K562 (cell line): Measurements from ENCODE around the gene H2BK1. TPM values are rescaled to one million over a fixed set of nuclear protein-coding genes. Genes with fewer than 3 reads are reported as not detected.

Experiments used
- CSDE1 ChIP-seq, 2 experiments: fragments of 450-650 bp; IDR thresholded peaks; 2 replicates each; pipeline ENCODE4 v1.6.1; 2016; ENCODE audit warnings: mild to moderate bottlenecking in 1 of 2
- GTF2B ChIP-seq: IDR thresholded peaks from 2 replicates; pipeline ENCODE4 v1.6.1; 2011; ENCODE audit not compliant: insufficient read length; ENCODE audit errors: extremely low read depth
- HLTF ChIP-seq: fragments of 450-650 bp; IDR thresholded peaks from 2 replicates; pipeline ENCODE4 v1.6.1; 2016
- KLF10 ChIP-seq: fragments of 250-450 bp; sonication (Bioruptor Pico); IDR thresholded peaks from 2 replicates; pipeline ENCODE4 v1.6.1; 2021; ENCODE audit warnings: matching md5 sums
- MCM3 ChIP-seq: fragments of 450-650 bp; IDR thresholded peaks from 2 replicates; pipeline ENCODE4 v1.6.1; 2016
- MITF ChIP-seq: IDR thresholded peaks from 2 replicates; pipeline ENCODE4 v1.6.1; 2014; ENCODE audit warnings: antibody characterized with exemption
- NR1H2 ChIP-seq: sonication (generic); formaldehyde crosslinking; IDR thresholded peaks from 2 replicates; pipeline ENCODE4 v1.4.0; 2020; ENCODE audit warnings: mild to moderate bottlenecking, missing genetic modification reagents
- RBFOX2 ChIP-seq: fragments of 200-400 bp; formaldehyde crosslinking; IDR thresholded peaks from 2 replicates; pipeline ENCODE4 v1.6.1; 2017; ENCODE audit warnings: low read depth, mild to moderate bottlenecking, low read length, moderate library complexity
- SLC30A9 ChIP-seq: fragments of 250-450 bp; sonication (Bioruptor Pico); IDR thresholded peaks from 2 replicates; pipeline ENCODE4 v1.8.0; 2022; ENCODE audit warnings: mild to moderate bottlenecking, moderate library complexity
- ZBTB40 ChIP-seq, 2 experiments: fragments of 450-650 bp in 1 of 2; sonication (generic) in 1 of 2; formaldehyde crosslinking in 1 of 2; IDR thresholded peaks; 2 replicates each; pipeline versions ENCODE4 v1.7.1 to v1.9.0; 2016 to 2022; ENCODE audit warnings: inconsistent platforms in 1 of 2, mild to moderate bottlenecking in 1 of 2, missing genetic modification reagents in 1 of 2
- ZNF280B ChIP-seq: fragments of 250-450 bp; sonication (Bioruptor Pico); IDR thresholded peaks from 2 replicates; pipeline ENCODE4 v1.5.1; 2021; ENCODE audit warnings: mild to moderate bottlenecking
- ZNF395 ChIP-seq: fragments of 200-800 bp; sonication (Bioruptor generic); IDR thresholded peaks from 2 replicates; pipeline ENCODE4 v1.6.1; 2017; ENCODE audit warnings: missing genetic modification characterization, missing compliant biosample characterization
- ZNF431 ChIP-seq: sonication (generic); formaldehyde crosslinking; IDR thresholded peaks from 2 replicates; pipeline ENCODE4 v1.8.0; 2022; ENCODE audit warnings: mild to moderate bottlenecking, missing genetic modification reagents
- ZNF436 ChIP-seq: fragments of 250-450, 450-650 bp; sonication (Bioruptor Pico); formaldehyde crosslinking; IDR thresholded peaks from 2 replicates; pipeline ENCODE4 v1.7.0; 2020; ENCODE audit warnings: mild to moderate bottlenecking
- polyA plus RNA-seq, 8 experiments: library from polyadenylated mRNA; depleted of rRNA in 4 of 8; stranded (reverse) in 5 of 8; unstranded in 3 of 8; fragments of >200 nt; fragmentation: Nextera tagmentation in 2 of 8; fragmentation: Illumina TruSeq in 1 of 8; extraction: Ambion mirVana in 2 of 8; extraction: Trizol in 1 of 8; gene quantifications; 2 replicates each; pipeline versions ENCODE4 v1.2.1 to v1.2.3, GENCODE V29; 2011 to 2014; ENCODE audit warnings: inconsistent platforms in 1 of 8, missing spikeins in 1 of 8
- total RNA-seq, 7 experiments: library from RNA; depleted of rRNA in 6 of 7; stranded (reverse); fragments of >200 nt in 6 of 7; fragmentation: Illumina TruSeq in 2 of 7; extraction: Trizol in 2 of 7; gene quantifications; 2 replicates each; pipeline versions ENCODE4 v1.2.1 to v1.2.3, GENCODE V29; 2011 to 2021; ENCODE audit warnings: low replicate concordance in 1 of 7

The H2BK1 gene
- total and polyA plus RNA-seq, 9 of the 15 experiments (the other 6 are each of a cell fraction or from before 2014, with no cell fraction given), result not detected

- peak; percentile 63; the same call in 1 of the 2 replicates for TF ChIP-seq ZBTB40 (IDR thresholded peaks at IDR 0.05)
- no peak for TF ChIP-seq ZBTB40 (CRISPR knock-in tag; IDR thresholded peaks at IDR 0.05)
- no peak for TF ChIP-seq ZNF436
- peak; percentile 51; the same call in 1 of the 2 replicates for TF ChIP-seq HLTF
- TF ChIP-seq CSDE1 (IDR thresholded peaks at IDR 0.05), result no peak
- TF ChIP-seq KLF10 (CRISPR knock-in tag), result no peak
- no peak for TF ChIP-seq ZNF280B (CRISPR knock-in tag)
- no peak for TF ChIP-seq NR1H2 (CRISPR knock-in tag)
- TF ChIP-seq SLC30A9 (CRISPR knock-in tag), result no peak
- no peak for TF ChIP-seq ZNF431 (CRISPR knock-in tag)
- no peak for TF ChIP-seq MITF
- TF ChIP-seq GTF2B, result no peak
- no peak for TF ChIP-seq MCM3
- TF ChIP-seq RBFOX2, result no peak
- TF ChIP-seq ZNF395 (CRISPR knock-in tag), result no peak
These were observed 38.2 kb upstream of the H2BK1 start, which contains the start of gene SMARCD3 (continued) for GRCh38 chr7:151248346-151249033.
